A549 (cell line): ENCODE results near the gene PLCD3.

Experiments
- CHD2 ChIP-seq: fragments of 150-350 bp; IDR thresholded peaks from 2 replicates; pipeline ENCODE4 v1.6.1; 2014; ENCODE audit warnings: low read length; ENCODE audit not compliant: partially characterized antibody
- EP300 ChIP-seq, 2 experiments: fragments of >200 bp; sonication (Bioruptor Twin); formaldehyde crosslinking; IDR thresholded peaks; 2 replicates in 1 of 2; 3 replicates in 1 of 2; pipeline ENCODE4 v1.6.1; 2016 to 2017
- FOSL2 ChIP-seq, 2 experiments: fragments of 450-650 bp in 1 of 2; fragments of >200 bp in 1 of 2; sonication (Bioruptor Twin) in 1 of 2; formaldehyde crosslinking; IDR thresholded peaks; 2 replicates each; pipeline versions ENCODE4 v1.5.0 to v1.6.1; 2016 to 2020; ENCODE audit warnings: mild to moderate bottlenecking in 1 of 2, moderate library complexity in 1 of 2
- HMGXB4 ChIP-seq: fragments of 250-450 bp; sonication (Bioruptor Pico); IDR thresholded peaks from 2 replicates; pipeline ENCODE4 v1.5.0; 2021; ENCODE audit warnings: mild to moderate bottlenecking, moderate library complexity, borderline replicate concordance
- HOXA7 ChIP-seq: fragments of 250-450 bp; sonication (Bioruptor Pico); IDR thresholded peaks from 2 replicates; pipeline ENCODE4 v1.5.0; 2020; ENCODE audit warnings: mild to moderate bottlenecking, moderate library complexity
- MAX ChIP-seq: IDR thresholded peaks from 2 replicates; pipeline ENCODE4 v1.6.1; 2012
- MAZ ChIP-seq: fragments of 150-350 bp; IDR thresholded peaks from 2 replicates; pipeline ENCODE4 v1.6.1; 2014; ENCODE audit warnings: antibody characterized with exemption, low read depth, low read length, borderline replicate concordance
- NPAS2 ChIP-seq: fragments of 250-450 bp; sonication (Bioruptor Pico); IDR thresholded peaks from 2 replicates; pipeline ENCODE4 v1.8.0; 2022; ENCODE audit warnings: mild to moderate bottlenecking, moderate library complexity, borderline replicate concordance
- POLR2A ChIP-seq: IDR thresholded peaks from 2 replicates; pipeline ENCODE4 v1.6.1; 2012; ENCODE audit warnings: mild to moderate bottlenecking, low read length
- POLR2AphosphoS2 ChIP-seq: conservative IDR thresholded peaks from 2 replicates; pipeline ENCODE4 v1.6.1; 2012; ENCODE audit warnings: low read length, improper control_type of control experiment, inconsistent platforms
- SMC3 ChIP-seq: fragments of >200 bp; sonication (Bioruptor Twin); formaldehyde crosslinking; IDR thresholded peaks from 3 replicates; pipeline ENCODE4 v1.6.1; 2018; ENCODE audit warnings: inconsistent platforms
- SREBF2 ChIP-seq: fragments of 450-650 bp; IDR thresholded peaks from 2 replicates; pipeline ENCODE4 v1.6.1; 2014; ENCODE audit warnings: mild to moderate bottlenecking, moderate library complexity
- TF ChIP-seq, protein P1 (sequence below): fragments of >200 bp; sonication (Bioruptor Twin); formaldehyde crosslinking; IDR thresholded peaks from 3 replicates; pipeline ENCODE4 v1.5.1; 2016

DNA sequence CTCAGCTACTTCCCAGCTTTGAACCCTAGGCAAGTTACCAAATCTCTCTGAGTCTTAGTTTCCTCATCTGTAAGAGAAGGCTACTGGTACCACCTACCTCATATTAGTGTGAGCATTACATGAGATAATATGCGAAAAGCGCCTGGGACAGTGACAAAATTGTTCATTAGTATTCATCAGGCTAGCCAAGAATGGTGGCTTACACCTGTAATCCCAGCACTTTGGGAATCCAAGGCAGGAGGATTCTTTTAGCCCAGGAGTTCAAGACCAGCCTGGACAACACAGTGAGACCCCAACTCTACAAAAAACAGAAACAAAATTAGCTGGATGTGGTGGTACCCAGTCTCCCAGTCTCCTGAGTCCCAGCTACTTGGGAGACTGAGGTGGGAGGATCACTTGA lies 3.3 kb downstream of the PLCD3 start:
- TF ChIP-seq FOSL2 (IDR thresholded peaks at IDR 0.05) (no peak), FOSL2 (CRISPR knock-in tag; IDR thresholded peaks at IDR 0.05) (no peak), POLR2A (no peak), MAX (no peak; the same call in 1 of the 2 replicates), HOXA7 (no peak), POLR2AphosphoS2 (no peak), MAZ (no peak), NPAS2 (CRISPR knock-in tag) (no peak), EP300 (IDR thresholded peaks at IDR 0.05) (no peak), HMGXB4 (CRISPR knock-in tag) (no peak), CHD2 (no peak), SREBF2 (no peak), SMC3 (no peak)
- TF ChIP-seq, protein P1, sequence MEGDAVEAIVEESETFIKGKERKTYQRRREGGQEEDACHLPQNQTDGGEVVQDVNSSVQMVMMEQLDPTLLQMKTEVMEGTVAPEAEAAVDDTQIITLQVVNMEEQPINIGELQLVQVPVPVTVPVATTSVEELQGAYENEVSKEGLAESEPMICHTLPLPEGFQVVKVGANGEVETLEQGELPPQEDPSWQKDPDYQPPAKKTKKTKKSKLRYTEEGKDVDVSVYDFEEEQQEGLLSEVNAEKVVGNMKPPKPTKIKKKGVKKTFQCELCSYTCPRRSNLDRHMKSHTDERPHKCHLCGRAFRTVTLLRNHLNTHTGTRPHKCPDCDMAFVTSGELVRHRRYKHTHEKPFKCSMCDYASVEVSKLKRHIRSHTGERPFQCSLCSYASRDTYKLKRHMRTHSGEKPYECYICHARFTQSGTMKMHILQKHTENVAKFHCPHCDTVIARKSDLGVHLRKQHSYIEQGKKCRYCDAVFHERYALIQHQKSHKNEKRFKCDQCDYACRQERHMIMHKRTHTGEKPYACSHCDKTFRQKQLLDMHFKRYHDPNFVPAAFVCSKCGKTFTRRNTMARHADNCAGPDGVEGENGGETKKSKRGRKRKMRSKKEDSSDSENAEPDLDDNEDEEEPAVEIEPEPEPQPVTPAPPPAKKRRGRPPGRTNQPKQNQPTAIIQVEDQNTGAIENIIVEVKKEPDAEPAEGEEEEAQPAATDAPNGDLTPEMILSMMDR: no peak
